ENCODE results near the gene PRR19.

GRCh38 chr19:42301646-42302203 lies at the start of gene PRR19:
- TF ChIP-seq, protein P1, sequence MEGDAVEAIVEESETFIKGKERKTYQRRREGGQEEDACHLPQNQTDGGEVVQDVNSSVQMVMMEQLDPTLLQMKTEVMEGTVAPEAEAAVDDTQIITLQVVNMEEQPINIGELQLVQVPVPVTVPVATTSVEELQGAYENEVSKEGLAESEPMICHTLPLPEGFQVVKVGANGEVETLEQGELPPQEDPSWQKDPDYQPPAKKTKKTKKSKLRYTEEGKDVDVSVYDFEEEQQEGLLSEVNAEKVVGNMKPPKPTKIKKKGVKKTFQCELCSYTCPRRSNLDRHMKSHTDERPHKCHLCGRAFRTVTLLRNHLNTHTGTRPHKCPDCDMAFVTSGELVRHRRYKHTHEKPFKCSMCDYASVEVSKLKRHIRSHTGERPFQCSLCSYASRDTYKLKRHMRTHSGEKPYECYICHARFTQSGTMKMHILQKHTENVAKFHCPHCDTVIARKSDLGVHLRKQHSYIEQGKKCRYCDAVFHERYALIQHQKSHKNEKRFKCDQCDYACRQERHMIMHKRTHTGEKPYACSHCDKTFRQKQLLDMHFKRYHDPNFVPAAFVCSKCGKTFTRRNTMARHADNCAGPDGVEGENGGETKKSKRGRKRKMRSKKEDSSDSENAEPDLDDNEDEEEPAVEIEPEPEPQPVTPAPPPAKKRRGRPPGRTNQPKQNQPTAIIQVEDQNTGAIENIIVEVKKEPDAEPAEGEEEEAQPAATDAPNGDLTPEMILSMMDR (IDR thresholded peaks at IDR 0.05; ENCODE audit: low read depth, low read length, poor library complexity, severe bottlenecking) = no peak
- TF ChIP-seq EZH2phosphoT487 (IDR thresholded peaks at IDR 0.05; ENCODE audit: borderline replicate concordance, low read length) = no peak

Measured in DOHH2 (cell line).